ENCODE measurements around the gene SYNM.

SYNM gene

DNA sequence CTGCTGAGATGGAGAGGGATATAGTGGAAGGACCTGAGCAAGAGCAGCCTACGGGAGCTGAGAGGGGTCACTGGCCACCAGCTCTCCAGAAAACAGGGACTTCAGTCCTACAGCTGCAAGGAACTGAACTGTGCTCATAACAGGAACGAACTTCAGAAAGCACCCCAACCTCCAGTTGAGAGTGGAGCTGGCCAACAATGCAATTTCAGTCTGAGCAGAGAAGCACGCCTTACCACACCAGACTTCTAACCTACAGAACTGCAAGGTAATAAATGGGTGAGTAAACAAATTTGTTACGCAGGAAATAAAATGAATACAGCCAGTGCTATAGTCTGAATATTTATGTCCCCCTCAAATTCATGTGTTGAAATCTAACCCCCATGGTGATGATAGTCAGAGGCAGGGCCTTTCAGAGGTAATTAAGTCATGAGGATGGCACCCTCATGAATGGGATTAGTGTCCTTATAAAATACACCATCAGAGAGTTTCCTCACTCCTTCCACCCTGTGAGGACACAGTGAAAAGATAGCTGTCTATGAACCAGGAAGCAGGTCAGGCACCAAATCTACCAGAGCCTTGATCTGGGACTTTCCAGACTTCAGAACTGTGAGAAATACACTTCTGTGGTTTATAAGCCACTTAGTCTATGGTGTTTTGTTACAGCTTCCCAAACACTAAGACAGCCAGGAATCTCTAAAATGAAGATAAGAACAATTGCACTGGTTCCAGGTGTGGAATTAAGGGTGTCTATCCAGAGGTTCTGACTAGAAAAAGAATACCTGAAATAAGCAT lies 58.6 kb downstream of the SYNM start:
- Histone ChIP-seq H4K20me1 (ENCODE audit: insufficient read depth, low read length) (no peaks in the 10 kb centered on the region), H3K4me3 (ENCODE audit: low read length) (no peak overlapping the region)
- no peak for TF ChIP-seq EZH2phosphoT487 (IDR thresholded peaks at IDR 0.05; ENCODE audit: low read length)

DNA sequence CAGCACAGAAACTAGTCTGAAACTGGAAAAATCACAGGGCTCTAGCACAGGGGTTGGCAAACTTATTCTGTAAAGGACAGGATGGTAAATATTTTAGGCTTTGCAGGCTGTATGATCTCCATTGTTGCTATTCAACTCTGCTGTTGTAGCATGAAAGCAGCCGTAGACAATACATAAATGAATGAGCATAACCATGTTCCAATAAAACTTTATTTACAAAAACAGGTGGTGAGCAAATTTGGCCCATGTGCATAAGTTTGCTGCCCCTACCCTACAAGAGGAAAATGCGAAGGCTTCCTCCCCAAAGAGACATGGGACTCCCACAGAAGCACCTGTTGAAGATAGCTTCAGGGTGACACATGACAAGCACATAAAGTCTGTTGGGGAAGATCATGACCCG lies 59.2 kb downstream of the SYNM start:
- no peaks in the 10 kb centered on the region for H3K9me3 ChIP-seq (replicated peaks; ENCODE audit: insufficient read depth, low read length)
- no peaks in the 10 kb centered on the region for H3K9me2 ChIP-seq (replicated peaks; ENCODE audit: insufficient read depth, low read length)
- no peaks in the 10 kb centered on the region for H4K20me1 ChIP-seq (ENCODE audit: insufficient read depth, low read length)
- no peaks in the 10 kb centered on the region for H3K27me3 ChIP-seq (replicated peaks; ENCODE audit: insufficient read depth, low read length)
- H3K79me2 ChIP-seq (ENCODE audit: low read length) = no peaks in the 10 kb centered on the region
- peaks cover 16% of the 10 kb centered on the region for H3K4me1 ChIP-seq (ENCODE audit: low read length)
- H3K4me3 ChIP-seq (ENCODE audit: low read length) = no peak overlapping the region
- H2AFZ ChIP-seq (ENCODE audit: low read length) = no peak overlapping the region
- H3K4me2 ChIP-seq (ENCODE audit: low read depth, low read length) = no peak overlapping the region
- no peak overlapping the region for H3K9ac ChIP-seq (ENCODE audit: low read length)
- H3K27ac ChIP-seq (ENCODE audit: low read length) = peak overlapping the region; percentile 27; the same call in 1 of the 2 replicates
- peaks cover 11% of the 10 kb centered on the region; the same call in 1 of the 2 replicates for H3F3A ChIP-seq (ENCODE audit: insufficient read depth, low read length)
- TF ChIP-seq EZH2phosphoT487 (IDR thresholded peaks at IDR 0.05; ENCODE audit: low read length) (no peak), EZH2 (optimal IDR thresholded peaks at IDR 0.05; ENCODE audit: low read depth, low read length) (no peak)
- TF ChIP-seq, protein P1, sequence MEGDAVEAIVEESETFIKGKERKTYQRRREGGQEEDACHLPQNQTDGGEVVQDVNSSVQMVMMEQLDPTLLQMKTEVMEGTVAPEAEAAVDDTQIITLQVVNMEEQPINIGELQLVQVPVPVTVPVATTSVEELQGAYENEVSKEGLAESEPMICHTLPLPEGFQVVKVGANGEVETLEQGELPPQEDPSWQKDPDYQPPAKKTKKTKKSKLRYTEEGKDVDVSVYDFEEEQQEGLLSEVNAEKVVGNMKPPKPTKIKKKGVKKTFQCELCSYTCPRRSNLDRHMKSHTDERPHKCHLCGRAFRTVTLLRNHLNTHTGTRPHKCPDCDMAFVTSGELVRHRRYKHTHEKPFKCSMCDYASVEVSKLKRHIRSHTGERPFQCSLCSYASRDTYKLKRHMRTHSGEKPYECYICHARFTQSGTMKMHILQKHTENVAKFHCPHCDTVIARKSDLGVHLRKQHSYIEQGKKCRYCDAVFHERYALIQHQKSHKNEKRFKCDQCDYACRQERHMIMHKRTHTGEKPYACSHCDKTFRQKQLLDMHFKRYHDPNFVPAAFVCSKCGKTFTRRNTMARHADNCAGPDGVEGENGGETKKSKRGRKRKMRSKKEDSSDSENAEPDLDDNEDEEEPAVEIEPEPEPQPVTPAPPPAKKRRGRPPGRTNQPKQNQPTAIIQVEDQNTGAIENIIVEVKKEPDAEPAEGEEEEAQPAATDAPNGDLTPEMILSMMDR (IDR thresholded peaks at IDR 0.05; ENCODE audit: low read length) = no peak
- no peak for DNase-seq
- no peaks in the 10 kb centered on the region for H3K36me3 ChIP-seq (replicated peaks; ENCODE audit: insufficient read depth, low read length)

More for the DNA sequence above, 58.6 kb downstream of the SYNM start:
- peaks cover 16% of the 10 kb centered on the region for H3K4me1 ChIP-seq (ENCODE audit: low read length)
- peaks cover 11% of the 10 kb centered on the region; the same call in 1 of the 2 replicates for H3F3A ChIP-seq (ENCODE audit: insufficient read depth, low read length)
- peak overlapping the region; percentile 44 for H2AFZ ChIP-seq (ENCODE audit: low read length)
- no peak overlapping the region for H3K9ac ChIP-seq (ENCODE audit: low read length)
- H3K9me2 ChIP-seq (replicated peaks; ENCODE audit: insufficient read depth, low read length) = no peaks in the 10 kb centered on the region
- DNase-seq = peak; percentile 44
- H3K27me3 ChIP-seq (replicated peaks; ENCODE audit: insufficient read depth, low read length) = no peaks in the 10 kb centered on the region
- H3K9me3 ChIP-seq (replicated peaks; ENCODE audit: insufficient read depth, low read length) = no peaks in the 10 kb centered on the region
- no peaks in the 10 kb centered on the region for H3K36me3 ChIP-seq (replicated peaks; ENCODE audit: insufficient read depth, low read length)
- peak overlapping the region; percentile 27; the same call in 1 of the 2 replicates for H3K27ac ChIP-seq (ENCODE audit: low read length)
- no peak overlapping the region for H3K4me2 ChIP-seq (ENCODE audit: low read depth, low read length)
- no peaks in the 10 kb centered on the region for H3K79me2 ChIP-seq (ENCODE audit: low read length)

DNA sequence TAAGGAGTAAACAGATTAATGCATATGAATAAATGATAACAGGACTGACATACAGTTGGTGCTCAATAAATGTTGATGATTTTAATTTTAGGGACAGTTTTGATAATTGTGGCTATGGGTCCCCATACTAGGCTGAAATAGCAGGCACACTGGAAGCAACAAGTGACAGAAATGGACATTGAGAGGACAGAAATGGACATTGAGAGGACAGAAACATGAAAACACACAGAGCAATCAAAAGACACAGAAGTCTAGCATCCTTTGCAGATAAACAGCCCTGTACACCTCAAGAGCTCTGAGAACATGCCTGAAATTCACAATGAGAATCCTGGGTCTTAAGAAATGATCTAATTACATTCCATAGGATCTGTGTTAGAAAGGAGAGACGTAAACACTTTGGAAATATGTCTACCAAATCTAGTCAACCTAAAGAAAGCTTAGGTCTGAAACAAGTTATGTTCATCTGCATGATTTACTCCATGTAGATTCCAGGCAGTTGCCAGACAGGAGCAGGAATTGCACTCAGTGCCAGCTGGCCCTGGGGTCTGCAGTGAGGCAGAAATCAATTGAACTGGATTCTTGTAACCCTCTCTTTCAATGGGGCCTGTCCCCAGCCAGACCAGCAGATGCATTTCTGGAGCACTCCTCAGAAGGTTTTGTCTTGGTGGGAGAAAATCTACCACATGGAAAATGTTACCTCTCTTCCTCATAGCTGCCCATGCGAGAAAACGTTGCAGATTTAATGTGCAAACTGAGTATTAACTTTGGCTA lies 60.3 kb downstream of the SYNM start:
- H3K36me3 ChIP-seq (replicated peaks; ENCODE audit: insufficient read depth, low read length) = no peaks in the 10 kb centered on the region
- H3K9me2 ChIP-seq (replicated peaks; ENCODE audit: insufficient read depth, low read length) = no peaks in the 10 kb centered on the region
- H3K79me2 ChIP-seq (ENCODE audit: low read length) = no peaks in the 10 kb centered on the region
- DNase-seq = no peak
- TF ChIP-seq EZH2 (optimal IDR thresholded peaks at IDR 0.05; ENCODE audit: low read depth, low read length) = no peak
- TF ChIP-seq, protein P1 (IDR thresholded peaks at IDR 0.05; ENCODE audit: low read length) = no peak
- no peak for TF ChIP-seq EZH2phosphoT487 (IDR thresholded peaks at IDR 0.05; ENCODE audit: low read length)
- no peaks in the 10 kb centered on the region for H3K27me3 ChIP-seq (replicated peaks; ENCODE audit: insufficient read depth, low read length)
- H3K4me1 ChIP-seq (ENCODE audit: low read length) = peaks cover 16% of the 10 kb centered on the region
- H3K9ac ChIP-seq (ENCODE audit: low read length) = no peak overlapping the region
- H2AFZ ChIP-seq (ENCODE audit: low read length) = no peak overlapping the region
- H3K4me3 ChIP-seq (ENCODE audit: low read length) = no peak overlapping the region
- peaks cover 11% of the 10 kb centered on the region; the same call in 1 of the 2 replicates for H3F3A ChIP-seq (ENCODE audit: insufficient read depth, low read length)
- H3K4me2 ChIP-seq (ENCODE audit: low read depth, low read length) = no peak overlapping the region
- H3K27ac ChIP-seq (ENCODE audit: low read length) = no peak overlapping the region
- H4K20me1 ChIP-seq (ENCODE audit: insufficient read depth, low read length) = no peaks in the 10 kb centered on the region
- H3K9me3 ChIP-seq (replicated peaks; ENCODE audit: insufficient read depth, low read length) = no peaks in the 10 kb centered on the region
